HEK293 (cell line): ENCODE measurements around the gene UCK1.
A peak's percentile ranks its signal among the peaks of the same experiment; 100 is the strongest.

Source experiments
- EGR2 ChIP-seq: fragments of 450-650 bp; formaldehyde crosslinking; IDR thresholded peaks from 2 replicates; pipeline ENCODE4 v1.5.1; 2016; ENCODE audit warnings: low read depth, missing biosample characterization, missing genetic modification characterization
- GLIS2 ChIP-seq: fragments of 450-650 bp; formaldehyde crosslinking; IDR thresholded peaks from 2 replicates; pipeline ENCODE4 v1.5.1; 2016; ENCODE audit warnings: missing biosample characterization, missing genetic modification characterization
- KLF9 ChIP-seq: fragments of 450-650 bp; formaldehyde crosslinking; IDR thresholded peaks from 2 replicates; pipeline ENCODE4 v1.5.1; 2016; ENCODE audit warnings: missing biosample characterization, missing genetic modification characterization, low read depth
- PRDM10 ChIP-seq: fragments of 450-650 bp; formaldehyde crosslinking; IDR thresholded peaks from 2 replicates; pipeline ENCODE4 v1.5.1; 2016; ENCODE audit warnings: missing biosample characterization, missing genetic modification characterization
- SP3 ChIP-seq: fragments of 450-650 bp; formaldehyde crosslinking; IDR thresholded peaks from 2 replicates; pipeline ENCODE4 v1.5.1; 2016; ENCODE audit warnings: missing biosample characterization, missing genetic modification characterization
- WT1 ChIP-seq: fragments of 450-650 bp; formaldehyde crosslinking; IDR thresholded peaks from 2 replicates; pipeline ENCODE4 v1.5.1; 2016; ENCODE audit warnings: missing biosample characterization, missing genetic modification characterization
- ZBTB17 ChIP-seq: fragments of 450-650 bp; formaldehyde crosslinking; IDR thresholded peaks from 2 replicates; pipeline ENCODE4 v1.5.1; 2016; ENCODE audit warnings: missing biosample characterization, missing genetic modification characterization
- ZBTB20 ChIP-seq: fragments of 450-650 bp; formaldehyde crosslinking; IDR thresholded peaks from 2 replicates; pipeline ENCODE4 v1.5.1; 2016; ENCODE audit warnings: missing biosample characterization, missing genetic modification characterization
- ZBTB26 ChIP-seq: fragments of 450-650 bp; formaldehyde crosslinking; optimal IDR thresholded peaks from 2 replicates; pipeline ENCODE3; 2016; ENCODE audit warnings: missing biosample characterization, mild to moderate bottlenecking, missing genetic modification characterization
- ZBTB6 ChIP-seq: fragments of 450-650 bp; formaldehyde crosslinking; IDR thresholded peaks from 2 replicates; pipeline ENCODE4 v1.5.1; 2017; ENCODE audit warnings: missing biosample characterization, missing genetic modification characterization
- ZFHX2 ChIP-seq: fragments of 450-650 bp; formaldehyde crosslinking; conservative IDR thresholded peaks from 2 replicates; pipeline ENCODE4 v1.5.1; 2016; ENCODE audit warnings: missing biosample characterization, missing genetic modification characterization
- ZNF140 ChIP-seq: fragments of 450-650 bp; formaldehyde crosslinking; IDR thresholded peaks from 2 replicates; pipeline ENCODE4 v1.5.1; 2016; ENCODE audit warnings: missing biosample characterization, missing genetic modification characterization
- ZNF18 ChIP-seq: fragments of 450-650 bp; formaldehyde crosslinking; IDR thresholded peaks from 2 replicates; pipeline ENCODE4 v1.5.1; 2016; ENCODE audit warnings: missing biosample characterization, missing genetic modification characterization
- ZNF184 ChIP-seq: fragments of 450-650 bp; IDR thresholded peaks from 2 replicates; pipeline ENCODE4 v1.5.1; 2018; ENCODE audit warnings: missing biosample characterization, mild to moderate bottlenecking, missing genetic modification characterization
- ZNF423 ChIP-seq: fragments of 450-650 bp; formaldehyde crosslinking; IDR thresholded peaks from 2 replicates; pipeline ENCODE4 v1.5.1; 2016; ENCODE audit warnings: missing biosample characterization, missing genetic modification characterization
- ZNF48 ChIP-seq: fragments of 450-650 bp; formaldehyde crosslinking; IDR thresholded peaks from 2 replicates; pipeline ENCODE4 v1.5.1; 2016; ENCODE audit warnings: missing biosample characterization, missing genetic modification characterization
- ZNF510 ChIP-seq: fragments of 450-650 bp; formaldehyde crosslinking; IDR thresholded peaks from 2 replicates; pipeline ENCODE4 v1.5.1; 2018; ENCODE audit warnings: mild to moderate bottlenecking, missing genetic modification characterization, missing biosample characterization; ENCODE audit not compliant: insufficient replicate concordance
- ZNF561 ChIP-seq: fragments of 450-650 bp; IDR thresholded peaks from 2 replicates; pipeline ENCODE4 v1.5.1; 2018; ENCODE audit warnings: missing biosample characterization, missing genetic modification characterization, borderline replicate concordance
- ZNF692 ChIP-seq: fragments of 450-650 bp; formaldehyde crosslinking; IDR thresholded peaks from 2 replicates; pipeline ENCODE4 v1.5.1; 2016; ENCODE audit warnings: missing biosample characterization, missing genetic modification characterization
- ZNF776 ChIP-seq: fragments of 450-650 bp; formaldehyde crosslinking; IDR thresholded peaks from 2 replicates; pipeline ENCODE4 v1.5.0; 2017; ENCODE audit warnings: missing biosample characterization, missing genetic modification characterization, borderline replicate concordance
- ZNF785 ChIP-seq: fragments of 450-650 bp; formaldehyde crosslinking; IDR thresholded peaks from 2 replicates; pipeline ENCODE4 v1.5.1; 2016; ENCODE audit warnings: missing biosample characterization, missing genetic modification characterization

The UCK1 gene

GRCh38 chr9:131546336-131547084, 15.4 kb upstream of the UCK1 start (continued):
- TF ChIP-seq EGR2 (tag by site-specific recombination) (no peak), ZNF510 (no peak), KLF9 (tag by site-specific recombination) (0 out of 2 replicates have a peak, but pooled peaks have one; percentile 17), ZBTB17 (tag by site-specific recombination) (0 out of 2 replicates have a peak, but pooled peaks have one; percentile 3), ZNF140 (tag by site-specific recombination) (no peak), ZBTB26 (peak; percentile 22), ZNF776 (no peak), GLIS2 (tag by site-specific recombination) (peak; percentile 84), ZNF561 (peak; percentile 65; the same call in 1 of the 2 replicates), ZNF48 (no peak), ZNF785 (tag by site-specific recombination) (0 out of 2 replicates have a peak, but pooled peaks have one; percentile 30), ZNF184 (no peak), SP3 (peak; percentile 17; the same call in 1 of the 2 replicates), ZNF423 (tag by site-specific recombination) (no peak), ZFHX2 (tag by site-specific recombination) (peak; percentile 20; the same call in 1 of the 2 replicates), ZNF18 (no peak), ZNF692 (tag by site-specific recombination) (0 out of 2 replicates have a peak, but pooled peaks have one; percentile 34), ZBTB20 (tag by site-specific recombination) (no peak; the same call in 1 of the 2 replicates), ZBTB6 (0 out of 2 replicates have a peak, but pooled peaks have one; percentile 35), PRDM10 (tag by site-specific recombination) (peak; percentile 77; the same call in 1 of the 2 replicates), WT1 (0 out of 2 replicates have a peak, but pooled peaks have one; percentile 15)
- TF ChIP-seq, all 188 proteins: peak for 19
